Right forelimb (tissue), 1 donor: ENCODE data around the gene CCDC158.
"Not testable (repeated sequence)": the region's sequence is repeated elsewhere in the genome, so short reads cannot be mapped to it uniquely, and the experiment has no call there.

Experiments
- DNase-seq: peaks from one replicate; pipeline ENCODE4 v3.0.0-alpha.2; 2018

Gene CCDC158

DNA sequence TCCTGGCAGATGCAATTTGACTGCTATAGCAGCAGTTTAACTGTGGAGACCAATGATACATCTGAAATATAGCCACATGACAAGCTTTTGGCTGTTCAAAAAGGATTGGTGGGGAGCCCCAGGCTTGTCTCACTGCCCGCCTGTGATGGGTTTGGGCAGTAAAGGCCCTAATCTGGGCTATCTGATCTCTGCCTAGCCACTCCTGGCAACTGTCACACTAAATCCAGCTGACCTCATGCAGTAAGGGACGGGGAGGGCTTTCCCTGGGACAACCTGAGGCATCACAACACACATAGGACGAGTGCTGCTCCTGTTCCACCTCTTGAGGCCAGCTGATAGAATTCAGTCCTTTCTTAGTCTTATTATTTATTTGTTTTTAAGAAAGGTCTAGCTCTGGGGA lies 56.2 kb downstream of the CCDC158 start:
- no peak for DNase-seq

DNA sequence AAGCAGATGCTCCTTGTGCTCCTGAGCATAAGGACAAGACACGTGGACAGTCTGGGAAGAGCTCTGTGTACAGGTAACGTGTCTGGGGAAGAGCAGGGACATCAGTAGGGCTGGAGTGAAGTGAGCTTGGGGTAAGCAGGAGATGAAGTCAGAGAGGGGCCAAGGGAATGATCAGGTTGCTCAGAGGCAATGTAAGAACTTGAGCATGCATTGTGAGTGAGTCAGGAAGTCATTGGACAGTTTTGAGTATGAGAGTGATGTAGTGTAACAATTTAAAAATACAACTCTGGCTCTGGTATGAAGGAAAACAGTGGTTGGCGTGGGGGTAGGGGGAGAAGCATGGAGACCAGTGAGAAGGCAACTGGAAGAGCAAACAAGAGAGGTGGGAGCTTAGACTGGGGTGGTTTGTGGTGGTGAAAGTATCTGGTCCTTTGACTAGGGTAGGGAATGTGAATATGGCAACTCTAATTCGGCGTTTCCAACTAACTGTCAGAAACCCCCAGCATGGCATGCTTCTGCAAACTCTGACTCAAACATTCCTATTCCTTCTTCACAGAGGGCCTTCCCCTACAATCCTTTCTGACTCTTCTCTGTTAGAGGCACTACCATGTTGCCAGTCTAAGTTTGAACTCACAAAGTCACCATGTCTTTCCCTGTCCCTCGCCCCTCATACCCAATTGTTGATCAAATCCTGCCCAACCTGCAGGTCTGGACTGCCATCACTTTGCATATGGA lies 57.2 kb downstream of the CCDC158 start:
- no peak for DNase-seq

DNA sequence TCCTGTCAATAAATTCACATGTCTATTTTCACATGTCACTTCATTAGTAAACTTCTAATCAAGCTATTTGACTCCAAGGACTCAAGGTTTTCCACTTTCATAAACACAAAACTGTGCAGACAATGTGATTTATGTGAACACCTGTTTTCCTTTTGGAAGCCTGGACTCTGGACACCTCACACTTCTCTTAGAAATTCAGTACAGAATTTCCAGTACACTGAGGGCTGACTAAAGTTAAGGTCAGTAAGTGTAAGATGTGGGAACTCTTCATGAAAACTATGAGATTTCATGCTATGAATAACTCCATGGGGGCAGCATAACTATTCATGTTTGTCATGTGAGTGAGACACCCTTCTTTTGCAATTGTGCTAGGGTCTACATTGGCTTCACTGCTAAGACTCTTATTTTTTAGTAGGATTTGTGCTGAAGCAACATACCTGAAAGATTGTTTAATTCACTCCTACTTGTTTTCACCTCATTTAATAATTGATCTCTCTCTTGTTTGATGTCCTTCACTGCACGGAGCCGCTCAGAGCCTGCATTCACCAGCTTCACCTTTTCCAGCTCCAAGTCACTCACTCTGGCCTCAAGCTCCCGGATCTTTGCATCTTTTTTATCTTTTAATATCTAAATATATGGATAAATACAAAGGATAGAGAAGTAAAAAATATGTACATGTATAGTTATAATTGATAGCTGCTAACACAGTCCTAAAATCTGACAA lies 59.1 kb downstream of the CCDC158 start:
- DNase-seq, result no peak

DNA sequence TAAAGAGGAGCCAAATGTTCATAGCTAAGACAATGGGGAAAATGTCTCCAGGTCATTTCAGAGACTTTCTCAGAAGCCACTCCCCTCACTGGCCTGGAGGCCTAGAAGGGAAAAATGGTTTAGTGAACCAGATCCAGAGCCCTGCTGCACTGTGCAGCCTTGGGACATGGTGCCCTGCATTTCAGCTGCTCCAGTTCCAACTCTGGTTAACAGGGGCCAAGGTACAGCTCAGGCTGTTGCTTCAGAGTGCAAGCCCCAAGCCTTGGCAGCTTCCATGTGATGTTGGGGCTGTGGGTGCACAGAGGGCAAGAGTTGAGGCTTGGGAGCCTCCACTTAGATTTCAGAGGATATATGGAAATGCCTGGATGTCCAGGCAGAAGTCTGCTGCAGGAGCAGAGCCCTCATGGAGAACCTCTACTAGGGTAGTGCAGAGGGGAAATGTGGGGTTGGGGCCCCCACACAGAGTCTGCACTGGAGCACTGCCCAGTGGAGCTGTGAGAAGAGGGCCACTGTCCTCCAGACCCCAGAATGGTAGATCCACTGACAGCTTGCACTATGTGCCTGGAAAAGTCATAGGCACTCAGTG lies 61.0 kb downstream of the CCDC158 start:
- DNase-seq, result not testable (repeated sequence)

DNA sequence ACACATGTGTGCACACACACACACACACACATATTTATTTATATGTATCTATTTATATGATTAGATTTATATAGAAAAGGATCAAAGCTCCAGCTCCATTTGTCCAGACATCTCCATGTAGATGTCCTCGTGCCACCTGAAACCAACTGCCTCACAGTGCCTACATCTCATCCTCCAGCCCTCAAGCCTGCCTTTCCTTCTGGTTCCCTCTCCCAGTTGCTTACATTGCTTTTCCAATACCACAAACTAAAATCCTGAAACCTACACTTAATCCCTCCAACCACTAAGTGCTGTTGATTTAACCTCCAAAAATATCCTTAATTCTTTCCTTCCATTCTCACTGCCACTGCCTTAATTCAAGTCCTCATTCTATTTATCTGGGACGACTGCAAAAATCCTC lies 63.0 kb downstream of the CCDC158 start:
- DNase-seq, result no peak

DNA sequence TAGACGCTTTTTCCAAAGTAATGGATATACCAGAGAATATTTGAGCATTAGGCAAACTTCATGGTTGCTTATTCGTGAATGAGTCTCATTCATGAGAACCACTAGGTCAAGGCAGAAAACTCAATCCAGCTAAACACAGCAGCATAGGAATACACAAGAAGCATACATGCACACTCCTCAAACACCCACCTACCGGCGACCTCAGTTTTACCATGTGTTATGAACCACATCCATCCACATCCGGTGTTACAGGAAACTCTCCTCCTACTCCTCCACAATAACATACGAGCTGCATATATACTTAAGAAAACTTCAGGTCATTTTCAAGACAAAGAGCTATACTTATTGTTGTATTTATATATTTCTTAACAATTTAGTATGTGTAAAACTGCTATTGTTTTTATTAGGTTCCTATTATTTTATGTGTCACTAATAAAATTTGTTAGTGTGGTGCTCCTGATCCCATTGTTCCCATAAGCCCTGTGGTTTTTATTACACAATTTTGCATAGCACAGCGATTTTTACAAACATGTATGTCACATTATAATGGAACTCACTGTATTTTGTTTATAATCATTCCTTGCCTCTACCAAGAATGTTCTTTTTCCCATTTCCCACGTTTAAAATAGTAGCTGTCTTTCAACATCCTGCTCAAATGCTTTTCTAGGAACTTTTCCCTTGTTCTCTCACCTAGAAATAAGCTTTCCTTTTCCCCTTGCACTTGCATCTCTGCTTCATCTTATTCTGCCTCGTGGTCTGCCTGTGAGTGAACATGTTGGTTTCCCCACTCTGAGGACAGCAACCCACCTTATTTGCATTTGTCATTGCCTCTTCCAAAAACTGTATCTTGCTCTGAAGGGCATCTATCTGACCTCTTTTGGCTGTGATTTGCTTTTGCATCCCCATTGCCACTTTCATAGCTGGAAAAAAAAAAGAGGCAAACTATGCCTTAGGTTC lies 66.1 kb downstream of the CCDC158 start:
- no peak for DNase-seq

DNA sequence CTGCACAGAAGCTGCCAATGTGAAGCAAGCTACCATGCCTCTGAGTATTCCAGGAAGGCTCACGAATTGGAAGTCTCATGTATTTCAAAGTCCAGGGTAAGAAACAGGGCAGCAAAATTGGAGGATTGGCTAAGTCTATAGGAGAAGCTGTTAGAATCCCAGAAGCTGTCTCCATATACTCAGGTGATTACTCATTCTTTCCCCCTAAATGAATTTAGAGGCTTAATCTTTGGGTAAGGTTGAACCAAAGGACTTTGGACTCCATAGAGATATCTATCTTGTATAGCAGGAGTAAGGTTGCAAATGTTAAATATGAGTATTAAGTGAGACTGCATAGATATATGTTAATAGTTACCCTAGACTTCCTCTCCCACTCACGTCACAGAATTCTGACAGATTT lies 78.1 kb downstream of the CCDC158 start:
- DNase-seq, result no peak

DNA sequence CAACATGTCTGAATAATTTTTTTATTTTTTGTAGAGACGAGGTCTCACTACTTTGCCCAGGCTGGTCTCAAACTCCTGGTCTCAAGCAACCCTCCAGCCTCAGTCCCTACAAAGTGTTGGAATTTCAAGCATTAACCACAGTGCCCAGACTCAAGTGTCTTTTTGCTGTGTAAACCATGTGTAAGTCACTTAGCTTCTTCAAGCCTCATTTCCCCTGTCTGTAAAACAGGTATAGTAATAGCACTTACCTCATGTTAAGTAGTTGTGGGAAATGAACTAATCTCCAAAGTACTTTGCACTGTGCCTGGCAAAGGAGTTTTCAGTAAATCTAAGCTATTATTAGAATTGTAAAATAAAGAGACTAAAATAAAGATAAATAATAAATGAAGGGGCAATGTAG lies 78.8 kb downstream of the CCDC158 start:
- no peak for DNase-seq

DNA sequence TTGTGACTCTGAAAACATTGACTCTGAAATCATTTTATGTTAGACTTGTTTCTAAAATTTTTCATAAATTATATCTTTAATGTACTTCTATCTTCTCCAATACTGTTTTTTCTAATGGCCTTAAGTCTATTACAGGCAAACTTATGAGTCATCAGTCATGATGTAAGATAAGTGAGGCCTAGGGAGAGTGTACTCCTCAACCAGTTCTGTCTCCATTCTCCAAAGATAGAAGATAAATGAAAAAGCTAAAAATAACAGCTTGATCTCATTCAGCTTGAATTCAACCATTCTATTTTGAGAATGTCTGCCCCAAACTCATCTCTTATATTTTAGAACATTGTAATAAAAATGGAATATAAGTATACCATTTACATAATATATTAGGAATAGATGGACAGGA lies 79.9 kb downstream of the CCDC158 start:
- DNase-seq, result no peak

DNA sequence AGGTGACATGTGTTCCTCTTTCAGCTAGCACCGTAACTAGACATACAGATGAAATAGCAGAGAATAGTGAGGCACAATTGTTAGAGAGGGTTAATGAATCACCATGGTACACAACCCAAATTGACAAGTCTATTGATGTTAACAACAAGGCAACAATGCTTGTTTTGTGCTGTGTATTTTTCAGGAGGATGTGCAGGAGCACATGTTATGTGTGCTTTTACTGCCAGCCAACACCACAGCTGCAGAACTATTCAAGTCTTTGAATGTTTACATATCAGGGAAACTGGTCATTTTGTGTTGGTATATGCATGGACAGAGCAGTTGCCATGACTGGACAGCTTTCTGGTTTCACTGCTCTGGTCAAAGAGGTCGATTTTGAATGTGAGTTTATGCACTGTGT lies 81.6 kb downstream of the CCDC158 start:
- DNase-seq, result no peak

DNA sequence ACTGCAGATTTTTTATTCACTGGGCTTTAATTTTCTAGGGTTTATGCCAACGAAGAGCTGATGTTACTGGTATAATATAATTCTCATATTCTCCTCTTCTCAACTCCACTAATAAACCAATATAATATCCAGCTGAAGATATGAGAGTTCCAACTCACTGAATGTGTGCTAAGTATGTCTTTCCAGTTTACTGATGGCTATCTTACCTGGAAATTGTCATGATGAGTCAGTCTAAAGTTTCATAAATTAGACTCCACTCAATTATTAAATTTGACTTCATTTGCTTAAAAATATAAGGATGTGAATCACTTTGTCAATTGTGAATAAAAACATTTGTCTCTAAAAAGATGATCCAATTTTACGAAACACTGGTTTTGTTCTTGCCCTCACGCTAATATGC lies 86.1 kb downstream of the CCDC158 start:
- DNase-seq, result no peak

DNA sequence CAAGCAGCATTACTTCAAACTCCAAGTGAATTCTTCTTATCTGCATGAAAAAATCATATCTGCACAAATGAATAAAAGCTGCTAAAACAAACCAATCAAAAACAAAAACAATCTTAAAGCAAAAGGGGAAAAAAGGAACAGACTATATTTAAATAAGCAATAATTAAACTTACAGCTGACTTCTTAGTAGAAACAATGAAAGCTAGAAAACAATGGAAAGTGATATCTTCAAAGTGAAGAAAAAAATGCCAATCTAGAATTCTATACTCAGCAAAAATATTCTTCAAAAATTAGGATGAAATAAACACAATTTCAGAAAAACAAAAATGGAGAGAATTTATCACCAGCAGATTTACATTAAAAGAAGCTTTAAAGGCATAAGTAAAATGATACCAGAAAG lies 94.4 kb downstream of the CCDC158 start:
- no peak for DNase-seq

DNA sequence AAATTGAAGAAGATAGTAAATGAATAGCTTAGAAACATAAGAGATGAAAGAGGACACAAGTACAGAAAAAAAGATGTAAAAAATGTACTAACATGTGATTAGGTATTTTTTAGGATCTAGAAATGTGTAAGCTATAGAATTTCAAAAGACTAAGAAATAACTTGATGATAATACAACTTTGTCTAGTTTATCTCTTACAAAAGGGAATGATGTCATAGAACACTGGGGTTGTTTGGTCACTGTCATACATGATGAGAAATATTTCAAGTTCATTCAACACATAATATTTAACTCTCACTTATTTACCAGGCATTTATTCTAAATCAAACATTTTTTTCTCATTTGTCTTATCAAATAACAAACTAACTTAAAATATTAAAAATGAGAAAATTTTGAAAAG lies 95.9 kb downstream of the CCDC158 start:
- DNase-seq, result no peak

DNA sequence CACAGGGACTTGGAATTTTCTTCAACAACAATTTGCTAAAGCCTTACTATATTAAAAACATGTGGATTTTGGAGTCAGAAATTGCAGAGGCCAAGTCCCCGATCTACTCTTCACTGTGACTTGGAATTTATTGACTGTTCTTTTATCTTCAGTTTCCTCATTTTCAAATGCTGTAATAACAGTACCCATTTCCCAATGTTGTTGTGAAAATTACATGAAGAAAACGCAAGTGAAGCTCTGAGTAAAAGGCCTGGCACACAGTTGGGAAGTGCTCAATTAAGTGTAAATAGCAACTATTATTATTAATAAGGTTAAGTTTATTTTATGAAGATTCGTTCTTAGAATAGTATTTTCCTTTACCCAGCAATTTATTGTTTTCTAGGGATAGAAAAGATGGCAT lies 98.7 kb downstream of the CCDC158 start:
- DNase-seq, result no peak

DNA sequence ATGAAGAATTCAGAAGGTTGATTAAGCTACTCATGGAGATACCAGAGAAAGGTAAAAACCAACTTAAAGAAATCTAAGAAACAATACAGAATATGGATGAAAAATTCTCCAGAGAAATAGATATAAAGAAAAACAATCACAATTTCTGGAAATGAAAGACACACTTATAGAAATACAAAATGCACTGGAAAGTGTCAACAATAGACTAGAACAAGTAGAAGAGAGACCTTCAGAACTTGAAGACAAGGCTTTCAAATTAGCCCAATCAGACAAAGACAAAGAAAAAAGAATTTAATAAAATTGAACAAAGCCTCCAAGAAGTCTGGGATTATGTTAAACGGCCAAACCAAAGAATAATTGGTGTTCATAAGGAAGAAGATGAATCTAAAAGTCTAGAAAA lies 104.8 kb downstream of the CCDC158 start:
- no peak for DNase-seq

DNA sequence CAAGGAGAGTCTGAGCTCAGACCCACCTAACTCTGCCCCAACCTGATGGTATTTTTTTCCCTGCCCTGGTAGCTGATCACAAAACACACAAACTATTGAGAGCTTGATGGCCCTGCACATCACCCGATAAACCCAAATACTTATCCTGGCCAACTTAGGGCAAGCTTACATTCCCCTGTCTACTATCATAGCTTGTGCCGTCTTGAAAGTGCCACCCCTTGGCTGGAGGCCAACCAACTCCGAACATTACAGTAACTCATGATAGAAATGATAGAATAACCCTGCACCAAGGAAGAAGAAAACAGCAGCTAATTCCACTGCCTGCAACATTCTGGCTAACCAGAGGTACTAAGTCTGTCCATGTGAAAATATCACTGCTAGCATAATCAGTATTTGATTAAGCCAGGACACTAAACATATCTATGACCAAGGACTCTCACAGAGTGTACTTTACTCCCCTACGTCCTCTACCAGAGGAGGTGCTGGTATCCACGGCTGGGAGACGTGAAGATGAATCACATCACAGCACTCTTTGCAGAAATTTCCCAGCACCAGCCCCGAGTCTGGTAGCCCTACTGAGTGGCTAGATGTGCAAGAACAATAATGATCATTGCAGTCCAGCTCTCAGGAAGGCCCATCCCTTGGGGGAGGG lies 105.5 kb downstream of the CCDC158 start:
- DNase-seq, result no peak

DNA sequence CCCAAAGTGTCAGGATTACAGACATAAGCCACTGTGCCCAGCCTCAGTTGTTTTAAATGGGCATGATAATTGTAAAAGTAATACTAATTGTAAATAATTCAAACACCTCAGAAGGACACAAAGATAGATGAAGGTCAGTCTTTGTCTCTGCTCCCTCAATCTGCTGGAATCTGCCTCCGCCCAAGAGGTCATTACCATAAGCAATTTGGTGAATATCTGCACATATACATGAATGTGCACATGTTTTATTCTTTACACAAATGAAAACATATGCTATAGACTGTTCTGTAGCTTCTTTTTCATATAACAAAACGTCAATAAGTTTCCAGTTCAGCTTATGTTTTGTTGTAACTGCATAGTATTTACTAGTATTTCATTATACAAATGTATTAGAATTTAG lies 107.4 kb downstream of the CCDC158 start:
- no peak for DNase-seq

DNA sequence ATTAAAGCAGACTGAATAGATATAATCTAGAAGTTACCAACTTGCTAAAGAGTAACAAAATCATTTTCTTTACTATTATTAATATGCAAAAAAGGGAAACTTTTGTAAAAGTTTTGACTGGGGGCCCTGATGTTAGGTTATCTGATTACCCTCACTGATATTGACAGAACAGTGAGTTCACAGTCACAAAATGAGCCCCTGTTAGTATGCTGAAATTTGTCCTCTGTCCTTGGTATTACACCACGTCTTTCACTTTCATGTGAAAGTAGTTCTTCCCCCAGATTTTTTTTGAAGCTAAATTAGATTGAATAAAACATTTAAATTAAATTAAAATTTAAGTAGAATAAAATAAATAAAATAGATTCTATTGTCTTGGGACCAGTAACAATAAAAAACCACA lies 108.5 kb downstream of the CCDC158 start:
- DNase-seq, result no peak

DNA sequence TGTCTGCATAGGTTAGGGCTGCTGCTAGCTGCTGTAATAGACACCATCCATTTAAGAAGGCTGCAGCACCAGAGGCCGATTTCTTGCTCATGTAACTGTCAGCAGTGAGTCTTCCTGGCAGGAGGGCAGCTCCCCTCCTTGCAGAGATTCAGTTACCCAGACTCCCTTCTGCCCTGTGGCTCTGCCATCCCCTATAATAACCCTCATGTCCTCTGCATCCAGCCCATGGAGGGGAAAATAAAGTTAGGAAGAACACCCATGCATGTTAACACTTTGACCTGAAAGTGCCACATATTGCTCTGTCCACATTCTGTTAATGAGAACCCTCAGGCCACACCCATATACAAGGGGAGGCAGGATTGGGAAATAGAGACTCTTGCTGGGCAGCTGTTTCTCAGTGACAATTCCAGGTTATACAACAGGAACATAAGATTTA lies 109.0 kb downstream of the CCDC158 start:
- DNase-seq, result no peak

DNA sequence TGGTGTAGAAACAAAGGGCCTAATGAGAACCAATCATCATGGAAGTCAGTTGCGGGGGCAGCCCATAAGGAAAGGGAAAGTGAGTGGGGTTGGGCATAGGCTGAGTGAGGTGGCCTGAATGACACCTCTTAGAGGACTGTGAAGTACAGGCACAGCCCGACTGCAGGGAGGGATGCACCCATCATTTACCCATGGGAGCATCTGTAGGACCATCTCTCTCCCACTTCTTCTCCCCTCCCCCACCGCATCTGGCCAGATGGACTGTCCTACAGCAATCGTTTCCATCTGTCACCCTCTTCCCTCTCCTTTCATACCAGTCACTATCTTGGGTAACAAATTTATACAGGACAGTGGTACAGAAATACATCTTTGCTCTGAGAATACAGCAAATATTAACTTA lies 110.3 kb downstream of the CCDC158 start:
- DNase-seq, result no peak

DNA sequence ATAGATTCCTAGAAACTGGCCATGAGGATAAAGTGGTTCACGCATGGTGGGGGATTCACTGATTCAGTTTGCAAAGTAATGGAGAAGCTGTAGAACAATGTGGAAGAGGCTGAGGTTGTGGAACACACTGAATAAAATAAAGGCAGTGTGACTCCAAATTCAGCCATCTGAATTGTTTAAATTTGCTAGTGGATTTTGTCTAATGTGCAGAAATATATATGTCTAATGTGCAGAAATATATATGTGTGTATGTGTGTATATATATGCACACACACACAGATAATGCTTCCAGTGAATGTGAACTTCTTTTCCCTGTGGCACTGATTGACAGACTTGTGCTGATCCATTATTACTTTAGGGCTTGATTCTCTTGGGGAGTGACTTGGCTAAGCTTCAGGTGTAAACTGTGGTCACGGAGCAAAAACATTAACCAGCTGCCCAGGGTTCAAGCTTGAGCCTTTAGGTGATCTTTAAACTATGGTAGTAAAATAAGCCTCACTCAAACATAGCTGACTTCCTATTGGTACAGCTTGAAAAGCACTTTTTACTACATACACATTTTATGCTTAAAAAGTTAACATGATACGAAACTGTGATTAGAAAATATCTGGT lies 110.9 kb downstream of the CCDC158 start:
- no peak for DNase-seq

DNA sequence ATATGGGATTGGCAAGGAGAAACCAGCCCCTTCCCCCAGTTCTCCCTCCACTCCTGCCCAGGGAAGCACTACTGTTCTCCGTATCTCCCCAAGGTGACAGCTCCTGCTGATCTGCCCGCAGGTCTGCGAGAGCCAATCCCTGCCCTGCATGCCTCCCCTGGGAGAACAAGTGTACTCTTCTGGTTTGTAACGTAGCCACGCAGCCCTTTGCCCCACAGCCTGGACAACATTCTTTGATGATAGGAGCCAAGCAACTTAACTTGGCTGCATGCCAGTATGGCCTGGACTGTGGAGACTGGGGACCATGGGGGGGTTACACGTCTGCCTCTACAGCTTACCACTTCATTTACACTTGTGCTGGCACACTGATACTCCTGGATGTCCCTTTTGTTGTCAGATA lies 112.4 kb downstream of the CCDC158 start:
- no peak for DNase-seq
